GM15510 (cell line): Measurements from ENCODE around the gene CD164L2.

ENCODE experiments used
- POLR2A ChIP-seq: IDR thresholded peaks from 3 replicates; pipeline ENCODE4 v1.6.1; 2011; ENCODE audit warnings: borderline replicate concordance; ENCODE audit not compliant: insufficient read length; ENCODE audit errors: extremely low read depth

The CD164L2 gene

GRCh38 chr1:27408151-27408550 lies 25.0 kb upstream of the CD164L2 start:
- no peak for TF ChIP-seq POLR2A

- TF ChIP-seq POLR2A: no peak
Measured at GRCh38 chr1:27406362-27406680, 23.2 kb upstream of the CD164L2 start.

GRCh38 chr1:27405074-27405473 lies 21.9 kb upstream of the CD164L2 start:
- no peak for TF ChIP-seq POLR2A

GRCh38 chr1:27403931-27404330 lies 20.8 kb upstream of the CD164L2 start:
- TF ChIP-seq POLR2A: no peak

GRCh38 chr1:27403065-27403726 lies 20.1 kb upstream of the CD164L2 start:
- no peak for TF ChIP-seq POLR2A

GRCh38 chr1:27402349-27402754 lies 19.2 kb upstream of the CD164L2 start:
- TF ChIP-seq POLR2A: no peak

GRCh38 chr1:27400963-27401341 lies 17.8 kb upstream of the CD164L2 start:
- TF ChIP-seq POLR2A: peak; percentile 8

GRCh38 chr1:27400082-27400962 lies 17.2 kb upstream of the CD164L2 start:
- TF ChIP-seq POLR2A: peak; percentile 16

- no peak for TF ChIP-seq POLR2A
Measured at GRCh38 chr1:27399251-27400025, 16.3 kb upstream of the CD164L2 start.

- TF ChIP-seq POLR2A: no peak
Measured at GRCh38 chr1:27398405-27399149, 15.4 kb upstream of the CD164L2 start.

GRCh38 chr1:27397749-27398148 lies 14.6 kb upstream of the CD164L2 start:
- TF ChIP-seq POLR2A: no peak

GRCh38 chr1:27397110-27397509 lies 14.0 kb upstream of the CD164L2 start:
- TF ChIP-seq POLR2A: no peak

GRCh38 chr1:27395441-27396195 lies 12.5 kb upstream of the CD164L2 start:
- no peak for TF ChIP-seq POLR2A

- TF ChIP-seq POLR2A: no peak
Measured at GRCh38 chr1:27394925-27395324, 11.8 kb upstream of the CD164L2 start.

GRCh38 chr1:27394282-27394658 lies 11.1 kb upstream of the CD164L2 start:
- TF ChIP-seq POLR2A: no peak
